Stromal cell of bone marrow (primary cell): Measurements from ENCODE around the gene CNTN6.

ENCODE experiments used
- DNase-seq: peaks from one replicate; pipeline ENCODE4 v3.0.0-alpha.2; 2012; ENCODE audit warnings: low read depth

Gene CNTN6

GRCh38 chr3:1179146-1179545, 86.3 kb downstream of the CNTN6 start:
- peak; percentile 29 for DNase-seq

GRCh38 chr3:1183320-1184048, 90.7 kb downstream of the CNTN6 start:
- DNase-seq = peak; percentile 89

GRCh38 chr3:1190569-1190968, 97.7 kb downstream of the CNTN6 start:
- DNase-seq = no peak

GRCh38 chr3:1191026-1191425, 98.2 kb downstream of the CNTN6 start:
- DNase-seq = no peak

- peak; percentile 76 for DNase-seq
These were observed 103.1 kb downstream of the CNTN6 start for GRCh38 chr3:1195947-1196346.

- no peak for DNase-seq
These were observed 104.2 kb downstream of the CNTN6 start for GRCh38 chr3:1197051-1197450.

- no peak for DNase-seq
These were observed 107.5 kb downstream of the CNTN6 start for GRCh38 chr3:1200371-1200770.

- no peak for DNase-seq
These were observed 115.1 kb downstream of the CNTN6 start for GRCh38 chr3:1207904-1208303.

- no peak for DNase-seq
These were observed 122.1 kb downstream of the CNTN6 start for GRCh38 chr3:1214933-1215332.

GRCh38 chr3:1216856-1217255, 124.0 kb downstream of the CNTN6 start:
- peak; percentile 8 for DNase-seq

- DNase-seq = no peak
These were observed 134.3 kb downstream of the CNTN6 start for GRCh38 chr3:1227111-1227510.

GRCh38 chr3:1228289-1228688, 135.5 kb downstream of the CNTN6 start:
- no peak for DNase-seq

- DNase-seq = no peak
These were observed 138.1 kb downstream of the CNTN6 start for GRCh38 chr3:1230920-1231319.

- no peak for DNase-seq
These were observed 139.5 kb downstream of the CNTN6 start for GRCh38 chr3:1232276-1232675.

GRCh38 chr3:1235526-1236120, 142.8 kb downstream of the CNTN6 start:
- DNase-seq = no peak

- no peak for DNase-seq
These were observed 158.6 kb downstream of the CNTN6 start for GRCh38 chr3:1251282-1252060.

GRCh38 chr3:1252061-1252430, 159.2 kb downstream of the CNTN6 start:
- no peak for DNase-seq

GRCh38 chr3:1262246-1262645, 169.4 kb downstream of the CNTN6 start:
- DNase-seq = no peak

GRCh38 chr3:1263121-1263520, 170.3 kb downstream of the CNTN6 start:
- no peak for DNase-seq

- DNase-seq = no peak
These were observed 177.0 kb downstream of the CNTN6 start for GRCh38 chr3:1269808-1270207.

GRCh38 chr3:1272546-1273265, 179.9 kb downstream of the CNTN6 start:
- no peak for DNase-seq

- DNase-seq = no peak
These were observed 182.7 kb downstream of the CNTN6 start for GRCh38 chr3:1275495-1275894.

GRCh38 chr3:1287815-1288214, 195.0 kb downstream of the CNTN6 start:
- DNase-seq = no peak
